Epithelial cell of proximal tubule (primary cell): ENCODE results near the gene STH. TPM values are rescaled to one million over a fixed set of nuclear protein-coding genes. Genes with fewer than 3 reads are reported as not detected.

Experiments used
- DNase-seq: peaks from one replicate; pipeline ENCODE4 v3.0.0-alpha.2; 2011; ENCODE audit warnings: low read depth
- H3K4me3 ChIP-seq: 2 replicates; pipeline ENCODE4 v1.5.1; 2011; ENCODE audit warnings: low read depth, mild to moderate bottlenecking, low read length
- CTCF ChIP-seq: conservative IDR thresholded peaks from 2 replicates; pipeline ENCODE4 v1.5.1; 2012; ENCODE audit warnings: low read depth, mild to moderate bottlenecking, low read length
- total RNA-seq: library from RNA; depleted of rRNA; stranded (reverse); fragments of >200 nt; gene quantifications from 2 replicates; pipeline ENCODE4 v1.2.3, GENCODE V29; 2015

The STH gene
- total RNA-seq, 1 donor from 2014 or later, result not detected

GRCh38 chr17:45983614-45984310, 15.3 kb upstream of the STH start:
- no peak overlapping the region for H3K4me3 ChIP-seq
- no peak for TF ChIP-seq CTCF
- DNase-seq, result no peak

GRCh38 chr17:45984368-45984767, 14.7 kb upstream of the STH start:
- DNase-seq, result no peak
- H3K4me3 ChIP-seq, result no peak overlapping the region
- no peak for TF ChIP-seq CTCF

- no peak overlapping the region for H3K4me3 ChIP-seq
- no peak for TF ChIP-seq CTCF
- DNase-seq, result no peak
Observed at GRCh38 chr17:45985447-45985846, 13.6 kb upstream of the STH start.

- H3K4me3 ChIP-seq, result no peak overlapping the region
- no peak for DNase-seq
- no peak for TF ChIP-seq CTCF
Observed at GRCh38 chr17:45986056-45986455, 13.0 kb upstream of the STH start.

GRCh38 chr17:45987706-45988105, 11.3 kb upstream of the STH start:
- TF ChIP-seq CTCF, result no peak
- H3K4me3 ChIP-seq, result no peak overlapping the region
- no peak for DNase-seq

GRCh38 chr17:45989759-45990158, 9.3 kb upstream of the STH start:
- H3K4me3 ChIP-seq, result no peak overlapping the region
- no peak for DNase-seq
- TF ChIP-seq CTCF, result no peak

- DNase-seq, result no peak
- H3K4me3 ChIP-seq, result no peak overlapping the region
- no peak for TF ChIP-seq CTCF
Observed at GRCh38 chr17:45990886-45991285, 8.2 kb upstream of the STH start.
